Measurements from ENCODE around the gene FANCI.

GRCh38 chr15:89315375-89315929 lies 71.7 kb downstream of the FANCI start:
- TF ChIP-seq CTCF (IDR thresholded peaks at IDR 0.05; ENCODE audit: low read depth, low read length) (no peak), EZH2phosphoT487 (IDR thresholded peaks at IDR 0.05; ENCODE audit: low read depth) (no peak)

Measured in OCI-LY3 (cell line).